Body of pancreas (tissue), 4 donors: ENCODE results near the gene TOMT.

Experiments
- CTCF ChIP-seq, 7 experiments: fragments of 450-650 bp in 4 of 7; fragments of 200-600 bp in 3 of 7; sonication (generic) in 3 of 7; IDR thresholded peaks; one replicate each; pipeline ENCODE4 v1.5.1; 2016 to 2019; ENCODE audit warnings: antibody characterized with exemption in 7 of 7
- POLR2A ChIP-seq, 3 donors: fragments of 450-650 bp; IDR thresholded peaks; one replicate each; pipeline ENCODE4 v1.6.1; 2016; ENCODE audit warnings: antibody characterized with exemption in 3 of 3, mild to moderate bottlenecking in 2 of 3

DNA sequence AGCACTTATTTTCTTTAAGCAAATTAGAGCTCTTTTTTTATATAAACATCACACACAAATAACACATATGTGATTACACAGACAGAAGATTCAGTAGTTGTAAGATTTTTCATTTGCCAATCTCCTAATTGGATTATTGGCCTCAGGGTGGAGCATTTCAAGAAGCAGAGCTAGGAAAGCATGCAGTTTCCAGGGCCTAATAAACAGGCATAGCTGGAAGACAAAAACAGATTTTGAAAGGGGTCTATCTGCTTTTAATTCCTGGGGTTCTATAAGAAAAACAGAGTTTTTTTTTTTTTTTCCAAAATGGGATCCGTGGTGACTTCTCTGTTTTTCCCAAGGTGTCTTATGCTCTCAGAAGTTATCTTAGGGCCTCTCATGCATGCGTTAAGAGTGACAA is 22.2 kb downstream of the TOMT start:
- no peak for TF ChIP-seq POLR2A (IDR thresholded peaks at IDR 0.05)
- no peak for TF ChIP-seq CTCF (IDR thresholded peaks at IDR 0.05)
